ENCODE results near the gene LSM12. TPM values are rescaled to one million over a fixed set of nuclear protein-coding genes. Genes with fewer than 3 reads are reported as not detected.

Gene LSM12
- total and polyA plus RNA-seq, 2 of the 8 experiments (the other 6 are each of a cell fraction or from before 2014, with no cell fraction given), result 69.8 to 142 TPM

GRCh38 chr17:44039829-44040635, 26.4 kb downstream of the LSM12 start:
- peaks cover 0 to 51% of the 10 kb centered on the region in 2 experiments; a peak in 2 of 4 replicates for H3K79me2 ChIP-seq (ENCODE audit: control insufficient read depth in 1 of 2, insufficient read depth in 2 of 2, low read length in 2 of 2)
- no peak overlapping the region for H3K56ac ChIP-seq (replicated peaks; ENCODE audit: insufficient read length, low read depth, low read length)
- no peak overlapping the region for H3K4ac ChIP-seq (replicated peaks; ENCODE audit: insufficient read length, low read depth, low read length)
- no peak for DNase-seq (ENCODE audit: low read depth in 1 of 2, low spot score in 2 of 2)
- H3K4me1 ChIP-seq (replicated peaks in 1 of 4; ENCODE audit: control insufficient read depth in 3 of 4, insufficient read depth in 4 of 4, low read length in 3 of 4), result no peaks in the 10 kb centered on the region
- H2BK20ac ChIP-seq (ENCODE audit: low read length), result no peak overlapping the region
- no peaks in the 10 kb centered on the region for H3K9me3 ChIP-seq (ENCODE audit: insufficient read depth in 2 of 2, low read depth in 1 of 2, low read length in 1 of 2)
- no peak overlapping the region for H2BK5ac ChIP-seq (ENCODE audit: low read depth, low read length)
- no peak overlapping the region for H2BK120ac ChIP-seq (replicated peaks; ENCODE audit: low read depth, low read length)
- 94% methylated on average over 6 of the region's 6 CpGs; no CpG with 5 or more reads in 1 of the 2 experiments for WGBS, 2 experiments (ENCODE audit: extremely low coverage in 1 of 2, insufficient coverage in 1 of 2, insufficient read length in 1 of 2, insufficient replicate concordance in 2 of 2, low coverage in 1 of 2, low lambda C conversion rate in 2 of 2, missing lambda C conversion rate in 1 of 2)
- ChIA-PET CTCF (ENCODE audit: partially characterized antibody) (interaction anchor here (0.6 to 9.5 kb wide), 10 partner anchors 9 to 131 kb away, joined by 3 to 108 read pairs (median 4); partner anchors contain the start of gene TMEM101), POLR2A (ENCODE audit: partially characterized antibody) (interaction anchor here (1.4 to 7.4 kb wide), 5 partner anchors 13 to 44 kb away, joined by 3 to 55 read pairs (median 6); partner anchors contain the start of gene LSM12)
- H3K23me2 ChIP-seq (ENCODE audit: low read depth, low read length), result no peaks in the 10 kb centered on the region
- peaks cover 16 to 41% (median 31%) of the 10 kb centered on the region in 4 experiments for H3K36me3 ChIP-seq (ENCODE audit: control insufficient read depth in 2 of 4, insufficient read depth in 4 of 4, low read length in 3 of 4)
- no peak overlapping the region for H2AK5ac ChIP-seq (ENCODE audit: low read depth, low read length)
- no peak overlapping the region for H4K5ac ChIP-seq (ENCODE audit: insufficient read length, low read depth, low read length)
- H2AFZ ChIP-seq (ENCODE audit: low read length), result no peak overlapping the region
- H3K23ac ChIP-seq (ENCODE audit: insufficient read length), result no peak overlapping the region
- no peak overlapping the region for H3K9ac ChIP-seq (replicated peaks in 1 of 4; ENCODE audit: extremely low read depth in 1 of 4, low read depth in 3 of 4, low read length in 3 of 4)
- H2BK15ac ChIP-seq (ENCODE audit: low read length), result no peak overlapping the region
- H3K4me2 ChIP-seq (ENCODE audit: insufficient read depth in 1 of 2, low read depth in 2 of 2, low read length in 2 of 2), result no peak overlapping the region
- no peak overlapping the region for H2BK12ac ChIP-seq (ENCODE audit: low read depth, low read length)
- H3K79me1 ChIP-seq (ENCODE audit: low read depth, low read length), result peaks cover 4% of the 10 kb centered on the region; the same call in 1 of the 2 replicates
- H3K4me3 ChIP-seq (ENCODE audit: extremely low read depth in 1 of 4, insufficient read depth in 2 of 4, low read depth in 3 of 4, low read length in 4 of 4), result no peak overlapping the region
- H4K8ac ChIP-seq (ENCODE audit: extremely low read depth, insufficient read depth, low read length), result no peak overlapping the region
- no peaks in the 10 kb centered on the region for H3K27me3 ChIP-seq (replicated peaks in 1 of 4; ENCODE audit: control insufficient read depth in 3 of 4, extremely low read depth in 1 of 4, insufficient read depth in 3 of 4, low read length in 3 of 4)
- H4K91ac ChIP-seq (replicated peaks; ENCODE audit: insufficient read length, low read length), result no peak overlapping the region
- FAIRE-seq, result no peak
- peaks cover 5 to 15% of the 10 kb centered on the region in 2 experiments for H4K20me1 ChIP-seq (replicated peaks in 1 of 2; ENCODE audit: control insufficient read depth in 1 of 2, insufficient read depth in 2 of 2, low read length in 2 of 2)
- no peak overlapping the region for H3K14ac ChIP-seq (ENCODE audit: insufficient read length)
- H3K18ac ChIP-seq (ENCODE audit: extremely low read depth, low read length), result no peak overlapping the region
- H3K27ac ChIP-seq (ENCODE audit: low read depth, low read length), result no peak overlapping the region
- no peak for TF ChIP-seq KDM5A (IDR thresholded peaks at IDR 0.05; ENCODE audit: low read length)
- TF ChIP-seq TAF1 (IDR thresholded peaks at IDR 0.05; ENCODE audit: low read depth, low read length), result no peak
- no peak for TF ChIP-seq SAP30 (IDR thresholded peaks at IDR 0.05; ENCODE audit: insufficient read depth, insufficient replicate concordance, low read length)
- TF ChIP-seq CTBP2 (IDR thresholded peaks at IDR 0.05; ENCODE audit: borderline replicate concordance, insufficient read depth, insufficient read length, low read length), result no peak
- no peak for TF ChIP-seq NANOG (IDR thresholded peaks at IDR 0.05; ENCODE audit: insufficient read depth, low read depth, low read length, poor library complexity, severe bottlenecking)
- no peak for TF ChIP-seq JUN (IDR thresholded peaks at IDR 0.05; ENCODE audit: low read depth, low read length)
- no peak for TF ChIP-seq BCL11A (IDR thresholded peaks at IDR 0.05; ENCODE audit: low read depth in 2 of 2, low read length in 2 of 2)
- TF ChIP-seq TAF7 (optimal IDR thresholded peaks at IDR 0.05; ENCODE audit: borderline replicate concordance, low read depth, low read length), result no peak

All from H1 (cell line).